Uterus (tissue), 2 donors: ENCODE measurements around the gene APLNR.

ENCODE experiments used
- POLR2A ChIP-seq, 2 donors: fragments of 450-650 bp; IDR thresholded peaks; one replicate each; pipeline ENCODE4 v1.6.1; 2016; ENCODE audit warnings: antibody characterized with exemption in 2 of 2, mild to moderate bottlenecking in 1 of 2, moderate library complexity in 1 of 2
- TF ChIP-seq, protein P1 (sequence below), 4 experiments: fragments of 200-600 bp in 2 of 4; fragments of 450-650 bp in 2 of 4; sonication (generic) in 2 of 4; IDR thresholded peaks; one replicate each; pipeline ENCODE4 v1.5.1; 2016 to 2019; ENCODE audit warnings: antibody characterized with exemption in 4 of 4, mild to moderate bottlenecking in 2 of 4, moderate library complexity in 1 of 4

DNA sequence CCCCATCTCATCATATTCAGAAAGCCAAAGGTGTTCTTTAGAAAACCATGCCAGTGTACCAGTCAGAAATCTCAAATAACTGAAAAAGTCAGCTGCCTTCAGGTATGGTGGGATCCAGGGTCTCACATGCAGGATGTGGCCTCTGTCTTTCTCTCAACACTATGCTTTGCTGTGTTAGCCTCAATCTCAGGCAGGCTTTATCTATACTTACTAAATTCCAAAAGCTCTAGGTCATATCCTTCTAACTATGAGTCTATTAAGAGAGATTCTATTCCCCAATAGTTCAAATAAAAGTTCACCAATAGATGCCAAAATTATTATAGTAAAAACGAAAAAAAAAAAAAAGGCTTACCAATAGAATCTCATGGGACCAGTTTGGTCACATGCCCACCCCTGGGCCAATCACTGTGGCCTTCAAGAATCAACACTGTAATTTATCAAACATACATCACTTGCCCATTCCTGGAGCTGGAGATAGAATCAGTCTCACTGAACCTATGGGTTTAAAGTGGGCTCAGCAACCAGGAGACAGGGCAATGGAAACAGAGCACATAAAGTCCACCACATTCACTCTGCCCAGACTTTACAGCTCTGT is 38.0 kb upstream of the APLNR start:
- TF ChIP-seq, protein P1, sequence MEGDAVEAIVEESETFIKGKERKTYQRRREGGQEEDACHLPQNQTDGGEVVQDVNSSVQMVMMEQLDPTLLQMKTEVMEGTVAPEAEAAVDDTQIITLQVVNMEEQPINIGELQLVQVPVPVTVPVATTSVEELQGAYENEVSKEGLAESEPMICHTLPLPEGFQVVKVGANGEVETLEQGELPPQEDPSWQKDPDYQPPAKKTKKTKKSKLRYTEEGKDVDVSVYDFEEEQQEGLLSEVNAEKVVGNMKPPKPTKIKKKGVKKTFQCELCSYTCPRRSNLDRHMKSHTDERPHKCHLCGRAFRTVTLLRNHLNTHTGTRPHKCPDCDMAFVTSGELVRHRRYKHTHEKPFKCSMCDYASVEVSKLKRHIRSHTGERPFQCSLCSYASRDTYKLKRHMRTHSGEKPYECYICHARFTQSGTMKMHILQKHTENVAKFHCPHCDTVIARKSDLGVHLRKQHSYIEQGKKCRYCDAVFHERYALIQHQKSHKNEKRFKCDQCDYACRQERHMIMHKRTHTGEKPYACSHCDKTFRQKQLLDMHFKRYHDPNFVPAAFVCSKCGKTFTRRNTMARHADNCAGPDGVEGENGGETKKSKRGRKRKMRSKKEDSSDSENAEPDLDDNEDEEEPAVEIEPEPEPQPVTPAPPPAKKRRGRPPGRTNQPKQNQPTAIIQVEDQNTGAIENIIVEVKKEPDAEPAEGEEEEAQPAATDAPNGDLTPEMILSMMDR (IDR thresholded peaks at IDR 0.05) = no peak
- no peak for TF ChIP-seq POLR2A (IDR thresholded peaks at IDR 0.05)
